Upper lobe of right lung (tissue), 1 donor: ENCODE results near the gene CFI. TPM values are rescaled to one million over a fixed set of nuclear protein-coding genes. Genes with fewer than 3 reads are reported as not detected.

Experiments used
- ATAC-seq: fragments of 200-7000 bp; cut with Tn5 transposase; one replicate; pipeline ENCODE4 v1.9.1; 2020; ENCODE audit warnings: mild to moderate bottlenecking, moderate library complexity
- DNase-seq: peaks from one replicate; pipeline ENCODE4 v3.0.0-alpha.2; 2020
- H3K27ac ChIP-seq: fragments of 200-600 bp; one replicate; pipeline ENCODE4 v1.8.0; 2022
- H3K27me3 ChIP-seq: fragments of 200-600 bp; one replicate; pipeline ENCODE4 v1.8.0; 2022; ENCODE audit warnings: mild to moderate bottlenecking
- H3K36me3 ChIP-seq: fragments of 200-600 bp; one replicate; pipeline ENCODE4 v1.8.0; 2022
- H3K4me1 ChIP-seq: fragments of 200-600 bp; one replicate; pipeline ENCODE4 v1.8.0; 2022
- H3K4me3 ChIP-seq: fragments of 200-600 bp; one replicate; pipeline ENCODE4 v1.8.0; 2022; ENCODE audit warnings: mild to moderate bottlenecking
- H3K9me3 ChIP-seq: fragments of 200-600 bp; one replicate; pipeline ENCODE4 v1.8.0; 2022
- intact Hi-C: fragments of 100-400 bp; cut with DNase I; formaldehyde crosslinking; loops from one replicate; pipeline ENCODE4 v1.11.0; 2022
- total RNA-seq: library from RNA; stranded (reverse); fragmentation: NEBNext Ultra II Directional; extraction: Animal tissue kit (Norgen Biotek cat#: 25700); gene quantifications from one replicate; pipeline ENCODE4 v1.2.1, GENCODE V29; 2021
- TF ChIP-seq, protein P1 (sequence below): fragments of 200-600 bp; IDR thresholded peaks from one replicate; pipeline ENCODE4 v1.8.0; 2022; ENCODE audit warnings: antibody characterized with exemption
- donor health status: DM: no; HTN: yes; CAD: no; lungs with severe emphysema.

The CFI gene
- total RNA-seq, 1 donor from 2014 or later, result 61.0 TPM

DNA sequence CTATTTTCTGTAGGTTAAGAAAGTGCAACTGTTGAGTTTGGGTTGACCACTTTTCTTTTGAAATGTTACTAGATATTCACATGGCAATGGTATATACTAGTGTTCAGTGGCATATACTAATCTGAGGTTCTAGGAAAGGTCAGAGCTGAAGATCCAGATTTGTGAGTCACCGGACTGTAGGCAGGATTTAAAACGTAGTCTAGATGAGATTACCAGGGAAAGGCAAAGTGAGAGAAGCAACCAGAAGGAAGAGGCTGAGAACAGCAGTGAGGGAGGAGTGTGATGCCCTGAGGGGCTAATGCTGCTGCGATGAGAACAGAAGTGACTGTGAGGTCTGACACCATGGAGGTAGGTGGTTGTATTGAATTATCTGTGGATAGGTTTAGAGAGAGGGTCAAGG lies 62.3 kb downstream of the CFI start:
- H3K4me3 ChIP-seq, result no peak overlapping the region
- no peaks in the 10 kb centered on the region for H3K9me3 ChIP-seq
- H3K4me1 ChIP-seq, result no peaks in the 10 kb centered on the region
- no peak overlapping the region for H3K27ac ChIP-seq
- H3K36me3 ChIP-seq, result no peaks in the 10 kb centered on the region
- intact Hi-C loops, result no loop called here
- DNase-seq, result no peak
- TF ChIP-seq, protein P1, sequence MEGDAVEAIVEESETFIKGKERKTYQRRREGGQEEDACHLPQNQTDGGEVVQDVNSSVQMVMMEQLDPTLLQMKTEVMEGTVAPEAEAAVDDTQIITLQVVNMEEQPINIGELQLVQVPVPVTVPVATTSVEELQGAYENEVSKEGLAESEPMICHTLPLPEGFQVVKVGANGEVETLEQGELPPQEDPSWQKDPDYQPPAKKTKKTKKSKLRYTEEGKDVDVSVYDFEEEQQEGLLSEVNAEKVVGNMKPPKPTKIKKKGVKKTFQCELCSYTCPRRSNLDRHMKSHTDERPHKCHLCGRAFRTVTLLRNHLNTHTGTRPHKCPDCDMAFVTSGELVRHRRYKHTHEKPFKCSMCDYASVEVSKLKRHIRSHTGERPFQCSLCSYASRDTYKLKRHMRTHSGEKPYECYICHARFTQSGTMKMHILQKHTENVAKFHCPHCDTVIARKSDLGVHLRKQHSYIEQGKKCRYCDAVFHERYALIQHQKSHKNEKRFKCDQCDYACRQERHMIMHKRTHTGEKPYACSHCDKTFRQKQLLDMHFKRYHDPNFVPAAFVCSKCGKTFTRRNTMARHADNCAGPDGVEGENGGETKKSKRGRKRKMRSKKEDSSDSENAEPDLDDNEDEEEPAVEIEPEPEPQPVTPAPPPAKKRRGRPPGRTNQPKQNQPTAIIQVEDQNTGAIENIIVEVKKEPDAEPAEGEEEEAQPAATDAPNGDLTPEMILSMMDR, result no peak
- ATAC-seq, result no peak
- H3K27me3 ChIP-seq, result no peaks in the 10 kb centered on the region

DNA sequence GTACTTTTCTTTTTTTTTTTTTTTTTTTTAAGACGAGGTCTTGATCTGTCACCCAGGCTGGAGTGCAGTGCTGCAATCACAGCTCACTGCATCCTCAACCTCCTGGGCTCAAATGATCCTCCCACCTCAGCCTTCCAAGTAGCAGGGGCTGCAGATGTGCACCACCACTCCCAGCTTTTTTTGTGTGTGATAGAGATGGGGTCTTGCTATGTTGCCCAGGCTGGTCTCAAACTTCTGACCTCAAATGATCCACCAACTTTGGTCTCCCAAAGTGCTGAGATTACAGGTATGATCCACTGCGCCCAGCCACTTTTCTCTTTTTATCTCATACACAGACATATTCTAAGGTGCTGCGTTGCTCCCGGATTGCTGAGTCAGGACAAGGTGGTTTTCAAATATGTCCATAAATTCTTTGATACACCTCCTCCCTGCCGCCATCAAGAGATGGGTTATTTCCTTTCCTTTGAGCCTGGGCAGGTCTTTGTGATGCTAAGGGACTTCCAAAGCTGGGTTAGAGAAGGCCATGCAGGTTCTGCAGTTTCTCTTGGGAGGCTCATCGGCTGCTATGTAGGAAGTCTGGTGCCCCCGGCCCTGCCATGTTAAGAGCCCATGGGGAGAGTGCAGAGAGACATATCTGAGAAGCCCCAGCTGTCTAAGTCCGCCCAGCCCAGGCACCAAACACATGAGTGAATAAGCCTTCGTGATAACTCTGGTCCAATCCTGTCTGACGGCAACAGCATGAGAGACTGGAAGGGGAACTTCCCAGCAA lies 63.5 kb downstream of the CFI start:
- no peak overlapping the region for H3K27ac ChIP-seq
- ATAC-seq, result no peak
- no peaks in the 10 kb centered on the region for H3K27me3 ChIP-seq
- TF ChIP-seq, protein P1, result no peak
- intact Hi-C loops, result no loop called here
- H3K36me3 ChIP-seq, result no peaks in the 10 kb centered on the region
- no peaks in the 10 kb centered on the region for H3K4me1 ChIP-seq
- no peak for DNase-seq
- no peak overlapping the region for H3K4me3 ChIP-seq
- no peaks in the 10 kb centered on the region for H3K9me3 ChIP-seq

DNA sequence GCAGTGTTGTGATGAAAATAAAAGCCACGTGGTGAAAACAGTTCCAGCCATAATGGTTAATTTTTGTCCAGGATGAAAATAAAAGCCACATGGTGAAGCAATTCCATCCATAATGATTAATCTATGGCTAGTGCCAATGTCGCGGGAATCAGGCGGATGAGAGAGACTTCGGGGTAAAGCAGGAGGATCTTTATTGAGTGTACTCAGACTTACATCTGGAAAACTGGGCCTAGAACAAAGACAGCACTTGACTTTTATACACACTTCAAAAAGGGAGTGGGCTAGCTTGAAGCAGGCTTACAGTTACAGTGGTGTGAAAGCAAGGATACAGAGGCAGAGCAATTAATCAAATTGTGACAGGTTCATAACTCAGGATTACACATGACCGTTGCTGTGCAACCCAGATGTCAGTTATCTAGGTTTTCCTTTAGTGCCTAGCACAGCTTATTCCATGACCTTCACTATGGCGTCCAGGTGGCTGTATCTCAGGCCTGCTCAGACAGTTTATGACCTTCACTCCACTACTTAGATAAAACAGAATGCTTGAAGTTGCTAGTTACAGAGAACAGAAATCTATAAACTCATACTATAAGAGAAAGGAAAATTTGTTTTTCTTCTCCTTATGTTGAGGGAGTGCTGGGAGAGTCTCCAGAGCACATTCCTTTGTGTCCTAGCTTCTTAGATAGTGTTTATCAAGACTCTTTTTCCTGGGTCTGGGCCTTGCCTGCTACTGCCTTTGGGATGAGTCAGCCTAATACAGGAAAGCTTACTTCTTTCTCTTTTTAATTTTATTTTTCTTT lies 66.0 kb downstream of the CFI start:
- ATAC-seq, result peak; percentile 27
- intact Hi-C loops, result no loop called here
- DNase-seq, result no peak
- Histone ChIP-seq H3K4me1 (no peaks in the 10 kb centered on the region), H3K9me3 (no peaks in the 10 kb centered on the region), H3K27ac (no peak overlapping the region), H3K36me3 (no peaks in the 10 kb centered on the region), H3K27me3 (no peaks in the 10 kb centered on the region), H3K4me3 (no peak overlapping the region)
- TF ChIP-seq, protein P1, result no peak

DNA sequence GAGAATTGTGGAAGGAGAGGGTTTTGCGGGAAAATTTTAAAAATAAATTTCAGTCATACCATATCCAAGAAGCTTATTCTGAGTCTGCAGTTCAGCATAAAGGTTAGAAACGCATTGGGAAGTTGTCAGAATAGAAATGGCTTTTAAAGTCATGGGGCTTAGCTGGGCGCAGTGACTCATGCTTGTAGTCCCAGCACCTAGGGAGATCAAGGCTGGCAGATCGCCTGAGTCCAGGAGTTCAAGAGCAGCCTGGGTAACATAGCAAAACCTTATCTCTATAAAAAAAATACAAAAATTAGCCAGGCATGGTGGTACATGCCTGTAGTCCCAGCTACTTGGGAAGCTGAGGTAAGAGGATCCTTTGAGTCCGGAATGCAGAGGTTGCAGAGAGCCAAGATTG lies 68.1 kb downstream of the CFI start:
- Histone ChIP-seq H3K4me3 (no peak overlapping the region), H3K27ac (no peak overlapping the region), H3K4me1 (peaks cover 5% of the 10 kb centered on the region), H3K27me3 (no peaks in the 10 kb centered on the region), H3K9me3 (no peaks in the 10 kb centered on the region), H3K36me3 (no peaks in the 10 kb centered on the region)
- TF ChIP-seq, protein P1, result no peak
- DNase-seq (no peak), ATAC-seq (no peak)
- intact Hi-C loops, result no loop called here

DNA sequence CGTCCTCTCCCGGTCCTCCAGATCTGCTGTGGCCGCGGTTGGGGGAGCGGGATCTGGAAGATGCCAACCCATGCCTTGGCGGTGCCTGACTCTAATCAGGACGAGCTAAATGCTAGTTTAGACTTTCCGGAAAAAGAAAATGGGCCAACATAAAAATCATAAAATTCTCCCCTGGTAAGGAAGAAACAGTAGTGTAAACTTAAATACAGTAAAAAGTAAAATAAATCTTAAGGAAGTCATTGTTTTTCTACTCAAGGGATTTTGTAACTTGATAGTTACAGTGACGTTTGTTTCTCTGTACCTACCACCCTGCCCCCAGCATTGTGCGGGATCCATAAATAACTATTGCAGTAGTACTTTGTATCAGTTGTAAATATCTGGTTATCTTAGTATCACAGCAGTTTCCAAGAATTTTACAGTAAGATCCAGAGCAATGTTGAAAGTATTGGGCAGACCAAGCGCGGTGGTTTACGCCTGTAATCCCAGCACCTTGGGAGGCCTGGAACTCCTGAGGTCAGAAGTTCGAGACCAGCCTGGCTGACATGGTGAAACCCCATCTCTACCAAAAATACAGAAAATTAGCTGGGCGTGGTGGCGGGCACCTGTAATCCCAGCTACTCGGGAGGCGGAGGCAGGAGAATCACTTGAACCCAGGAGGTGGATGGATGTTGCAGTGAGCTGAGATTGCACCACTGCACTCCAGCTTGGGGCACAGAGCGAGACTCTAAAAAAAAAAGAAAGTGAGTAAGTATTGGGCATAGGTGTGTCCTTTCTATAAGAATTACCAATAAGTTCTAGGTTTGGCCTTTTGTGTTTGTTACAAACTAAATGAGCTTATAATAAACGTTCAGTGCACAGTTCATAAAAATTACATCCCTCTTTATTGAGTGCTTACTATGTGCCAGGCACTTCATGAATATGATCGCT lies 70.9 kb downstream of the CFI start:
- intact Hi-C loops, result no loop called here
- no peak for ATAC-seq
- TF ChIP-seq, protein P1, result no peak
- Histone ChIP-seq H3K27ac (peak overlapping the region; percentile 76), H3K9me3 (no peaks in the 10 kb centered on the region), H3K4me3 (peak overlapping the region; percentile 60), H3K36me3 (no peaks in the 10 kb centered on the region), H3K27me3 (no peaks in the 10 kb centered on the region), H3K4me1 (peaks cover 7% of the 10 kb centered on the region)
- no peak for DNase-seq
